GM19372 (cell line): ENCODE results near the gene LLPH.
A peak's percentile ranks its signal among the peaks of the same experiment; 100 is the strongest.

Experiments used
- ATAC-seq: cut with Tn5 transposase; IDR thresholded peaks from one replicate; pipeline ENCODE4 v1.9.1; 2021; ENCODE audit warnings: mild to moderate bottlenecking, low read depth, moderate library complexity; ENCODE audit not compliant: unreplicated experiment

Gene LLPH

GRCh38 chr12:66107451-66107915 lies 23.1 kb downstream of the LLPH start:
- ATAC-seq, result peak; percentile 95

- ATAC-seq, result no peak
Observed at GRCh38 chr12:66103016-66103913, 27.3 kb downstream of the LLPH start.

- no peak for ATAC-seq
Observed at GRCh38 chr12:66092559-66093269, 37.8 kb downstream of the LLPH start.

GRCh38 chr12:66090157-66090556 lies 40.4 kb downstream of the LLPH start:
- ATAC-seq, result no peak

GRCh38 chr12:66087365-66087943 lies 43.1 kb downstream of the LLPH start:
- peak; percentile 78 for ATAC-seq

GRCh38 chr12:66085998-66086397 lies 44.6 kb downstream of the LLPH start:
- no peak for ATAC-seq

GRCh38 chr12:66085213-66085612 lies 45.3 kb downstream of the LLPH start:
- no peak for ATAC-seq

- ATAC-seq, result no peak
Observed at GRCh38 chr12:66083766-66084165, 46.8 kb downstream of the LLPH start.

GRCh38 chr12:66082744-66083143 lies 47.8 kb downstream of the LLPH start:
- no peak for ATAC-seq

- ATAC-seq, result no peak
Observed at GRCh38 chr12:66080791-66081190, 49.8 kb downstream of the LLPH start.

GRCh38 chr12:66077542-66077941 lies 53.0 kb downstream of the LLPH start:
- ATAC-seq, result no peak

GRCh38 chr12:66074561-66074960 lies 56.0 kb downstream of the LLPH start:
- ATAC-seq, result no peak

- ATAC-seq, result peak; percentile 63
Observed at GRCh38 chr12:66072566-66072965, 58.0 kb downstream of the LLPH start.

GRCh38 chr12:66072135-66072534 lies 58.4 kb downstream of the LLPH start:
- ATAC-seq, result peak; percentile 66

- ATAC-seq, result no peak
Observed at GRCh38 chr12:66071549-66071948, 59.0 kb downstream of the LLPH start.

GRCh38 chr12:66070378-66071120 lies 60.0 kb downstream of the LLPH start:
- no peak for ATAC-seq

- ATAC-seq, result peak; percentile 8
Observed at GRCh38 chr12:66066929-66067523, 63.5 kb downstream of the LLPH start.
